ENCODE data around the gene KIAA0040. TPM values are rescaled to one million over a fixed set of nuclear protein-coding genes. Genes with fewer than 3 reads are reported as not detected.

Gene KIAA0040
- total RNA-seq, 1 experiment from 2014 or later: 0.31 TPM

- ATAC-seq (no peak), DNase-seq (ENCODE audit: low read depth, low spot score) (no peak)
- POLR2A ChIA-PET: no interaction called here
- no peaks in the 10 kb centered on the region; the same call in 1 of the 2 replicates for H3K27me3 ChIP-seq (ENCODE audit: control insufficient read depth, insufficient read depth, low read length)
- H3K36me3 ChIP-seq (ENCODE audit: control insufficient read depth, insufficient read depth, low read length): no peaks in the 10 kb centered on the region
- no peaks in the 10 kb centered on the region for H3K9me3 ChIP-seq (ENCODE audit: control insufficient read depth, insufficient read depth, low read depth, low read length)
- no peaks in the 10 kb centered on the region for H3K4me1 ChIP-seq (ENCODE audit: control insufficient read depth, insufficient read depth, low read length)
- BruUV-seq (replicated peaks): no TSS peak
- H3K4me3 ChIP-seq (ENCODE audit: low read depth in 2 of 2, low read length in 2 of 2): no peak overlapping the region
- H3K27ac ChIP-seq (ENCODE audit: low read length): no peak overlapping the region
- TF ChIP-seq TCF7L2 (IDR thresholded peaks at IDR 0.05; ENCODE audit: low read depth, low read length): no peak
- TF ChIP-seq POLR2AphosphoS5 (IDR thresholded peaks at IDR 0.05; ENCODE audit: low read depth, low read length): no peak
- TF ChIP-seq CTCF (IDR thresholded peaks at IDR 0.05): no peak
- TF ChIP-seq SIN3A (IDR thresholded peaks at IDR 0.05; ENCODE audit: borderline replicate concordance, insufficient read depth, low read depth, low read length): no peak
- TF ChIP-seq REST (IDR thresholded peaks at IDR 0.05; ENCODE audit: insufficient read depth in 1 of 2, low read depth in 2 of 2, low read length in 1 of 2): no peak
- in situ Hi-C loops (cut with HindIII; ENCODE audit: low pct_unique_long_range_greater_than_20kb, low sequenced_read_pairs): no loop called here
- CTCF ChIA-PET: no interaction called here
- intact Hi-C loops (cut with micrococcal nuclease; ENCODE audit: unreplicated experiment): no loop called here
Measured at GRCh38 chr1:175173531-175173930, 19.0 kb downstream of the KIAA0040 start.

GRCh38 chr1:175172503-175172902 is 20.1 kb downstream of the KIAA0040 start:
- no peaks in the 10 kb centered on the region for H3K36me3 ChIP-seq (ENCODE audit: control insufficient read depth, insufficient read depth, low read length)
- ATAC-seq: no peak
- no peaks in the 10 kb centered on the region for H3K4me1 ChIP-seq (ENCODE audit: control insufficient read depth, insufficient read depth, low read length)
- no peak for DNase-seq (ENCODE audit: low read depth, low spot score)
- intact Hi-C loops (cut with micrococcal nuclease; ENCODE audit: unreplicated experiment): no loop called here
- ChIA-PET CTCF (no interaction called here), POLR2A (no interaction called here)
- in situ Hi-C loops (cut with HindIII; ENCODE audit: low pct_unique_long_range_greater_than_20kb, low sequenced_read_pairs): no loop called here
- H3K27me3 ChIP-seq (ENCODE audit: control insufficient read depth, insufficient read depth, low read length): no peaks in the 10 kb centered on the region; the same call in 1 of the 2 replicates
- no peaks in the 10 kb centered on the region for H3K9me3 ChIP-seq (ENCODE audit: control insufficient read depth, insufficient read depth, low read depth, low read length)
- BruUV-seq (replicated peaks): no TSS peak
- no peak for TF ChIP-seq CTCF (IDR thresholded peaks at IDR 0.05)
- no peak for TF ChIP-seq TCF7L2 (IDR thresholded peaks at IDR 0.05; ENCODE audit: low read depth, low read length)
- no peak for TF ChIP-seq SIN3A (IDR thresholded peaks at IDR 0.05; ENCODE audit: borderline replicate concordance, insufficient read depth, low read depth, low read length)
- no peak for TF ChIP-seq POLR2AphosphoS5 (IDR thresholded peaks at IDR 0.05; ENCODE audit: low read depth, low read length)
- TF ChIP-seq REST (IDR thresholded peaks at IDR 0.05; ENCODE audit: insufficient read depth in 1 of 2, low read depth in 2 of 2, low read length in 1 of 2): no peak
- no peak overlapping the region for H3K27ac ChIP-seq (ENCODE audit: low read length)
- H3K4me3 ChIP-seq (ENCODE audit: low read depth in 2 of 2, low read length in 2 of 2): no peak overlapping the region

All from Panc1 (cell line).